Brain microvascular endothelial cell (primary cell): ENCODE data around the gene ZBTB46.
"Not testable (repeated sequence)": the region's sequence is repeated elsewhere in the genome, so short reads cannot be mapped to it uniquely, and the experiment has no call there.

Source experiments
- DNase-seq: peaks from one replicate; pipeline ENCODE4 v3.0.0-alpha.2; 2020
- H3K27ac ChIP-seq: fragments of 250-450 bp; sonication (Bioruptor Pico); 2 replicates; pipeline ENCODE4 v1.5.1; 2020; ENCODE audit warnings: mild to moderate bottlenecking, moderate library complexity
- H3K27me3 ChIP-seq: fragments of 250-450 bp; sonication (Bioruptor Pico); replicated peaks from 2 replicates; pipeline ENCODE4 v1.5.1; 2020; ENCODE audit warnings: mild to moderate bottlenecking
- H3K36me3 ChIP-seq: fragments of 250-450 bp; sonication (Bioruptor Pico); replicated peaks from 2 replicates; pipeline ENCODE4 v1.5.1; 2020; ENCODE audit warnings: mild to moderate bottlenecking
- H3K4me3 ChIP-seq: 2 replicates; pipeline ENCODE4 v1.5.1; 2011; ENCODE audit warnings: low read depth, mild to moderate bottlenecking, control low read depth, low read length, moderate library complexity
- CTCF ChIP-seq: IDR thresholded peaks from 2 replicates; pipeline ENCODE4 v1.5.1; 2011; ENCODE audit warnings: low read depth, mild to moderate bottlenecking, moderate library complexity, low read length, control low read depth, inconsistent platforms; ENCODE audit errors: missing control alignments
- in situ Hi-C: cut with HindIII; loops from 2 replicates; pipeline ENCODE4 v1.10.0; 2017; ENCODE audit warnings: low sequenced_read_pairs, low pct_ligation_motif_present

ZBTB46 gene

DNA sequence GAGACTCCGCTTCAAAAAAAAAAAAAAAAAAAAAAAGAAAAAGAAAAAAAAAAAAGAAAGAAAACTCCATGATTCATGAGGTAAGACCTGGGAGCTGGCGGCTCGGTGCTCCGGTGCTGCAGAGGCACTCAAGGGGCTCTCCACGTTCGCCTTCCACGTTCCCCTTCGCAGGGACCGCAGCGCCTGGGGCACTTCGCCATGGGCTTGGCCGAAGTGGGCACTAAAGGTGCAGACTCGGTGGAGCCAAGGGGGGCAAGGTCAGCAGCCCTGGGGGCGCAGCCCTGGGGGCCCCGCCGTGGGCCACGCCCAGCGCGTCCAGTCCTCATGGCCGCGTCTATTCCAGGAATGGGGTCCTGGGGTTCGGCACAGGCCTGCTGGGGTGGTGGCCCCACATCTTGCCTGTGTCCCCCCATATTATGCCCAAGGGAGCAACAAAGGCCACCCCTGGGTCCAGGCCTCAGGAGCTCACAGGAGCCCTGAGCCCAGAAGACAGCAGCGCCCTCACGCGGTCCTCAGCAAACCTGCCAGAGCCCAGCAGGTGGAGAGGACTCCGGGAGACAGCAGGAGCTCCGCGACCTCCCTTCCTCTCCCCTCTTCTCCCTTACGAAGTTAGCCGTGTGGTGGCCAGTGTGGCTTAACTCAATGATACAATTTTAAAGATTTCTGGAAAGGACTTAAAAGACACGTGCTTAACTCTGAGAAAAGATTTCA, 21.9 kb downstream of the ZBTB46 start:
- TF ChIP-seq CTCF: no peak
- in situ Hi-C loops: no loop called here
- H3K36me3 ChIP-seq: no peaks in the 10 kb centered on the region
- no peak overlapping the region for H3K27ac ChIP-seq
- no peaks in the 10 kb centered on the region for H3K27me3 ChIP-seq
- no peak for DNase-seq
- no peak overlapping the region for H3K4me3 ChIP-seq

DNA sequence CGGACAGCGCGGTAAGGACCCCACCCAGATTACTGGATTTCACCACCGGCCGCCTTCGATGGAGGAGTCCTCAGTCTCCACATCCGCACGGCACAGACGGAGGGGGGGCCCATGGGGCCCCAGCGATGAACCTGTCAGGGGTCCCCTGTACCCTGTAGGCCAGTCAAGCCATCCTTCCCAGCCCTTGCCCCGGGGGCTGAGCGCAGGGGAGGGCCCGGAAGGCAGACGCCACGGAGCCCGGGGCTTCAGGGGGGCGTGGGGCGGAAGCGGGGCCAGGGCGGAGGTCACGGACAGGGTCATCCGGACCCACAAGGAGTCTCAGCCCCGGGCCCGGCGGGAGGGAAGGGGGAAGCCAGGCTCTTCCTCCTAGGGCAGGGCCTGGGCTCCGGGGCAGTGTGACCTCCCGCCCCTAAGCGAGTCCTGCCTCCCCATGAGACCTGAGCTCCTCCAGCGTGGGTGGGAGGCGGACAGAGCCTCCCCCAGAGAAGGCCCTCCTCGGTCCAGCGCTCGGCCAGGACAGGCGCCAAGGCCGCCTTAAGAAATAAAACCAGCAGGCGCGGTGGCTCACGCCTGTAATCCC, 22.8 kb downstream of the ZBTB46 start:
- Histone ChIP-seq H3K4me3 (no peak overlapping the region), H3K27me3 (no peaks in the 10 kb centered on the region), H3K27ac (no peak overlapping the region), H3K36me3 (no peaks in the 10 kb centered on the region)
- TF ChIP-seq CTCF: no peak
- in situ Hi-C loops: no loop called here
- DNase-seq: no peak

DNA sequence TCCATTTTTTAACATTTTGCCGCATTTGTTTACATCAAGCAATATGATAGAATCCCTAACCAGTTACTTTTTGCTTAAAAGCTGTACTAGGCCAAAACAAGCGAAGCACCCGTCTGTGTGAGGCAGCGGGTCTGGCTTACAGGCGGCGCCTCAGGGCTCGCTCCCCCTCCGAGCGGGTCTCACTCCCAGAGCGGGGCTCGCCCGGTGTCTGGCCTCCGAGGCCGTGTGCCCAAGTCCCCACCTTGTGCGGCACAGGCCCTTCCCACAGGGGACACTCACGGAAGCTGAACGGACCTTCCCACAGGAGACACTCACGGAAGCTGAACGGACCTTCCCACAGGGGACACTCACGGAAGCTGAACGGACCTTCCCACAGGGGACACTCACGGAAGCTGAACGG, 23.4 kb downstream of the ZBTB46 start:
- no peak for DNase-seq
- no peak for TF ChIP-seq CTCF
- H3K4me3 ChIP-seq: no peak overlapping the region
- H3K36me3 ChIP-seq: no peaks in the 10 kb centered on the region
- no peaks in the 10 kb centered on the region for H3K27me3 ChIP-seq
- no peak overlapping the region for H3K27ac ChIP-seq
- in situ Hi-C loops: no loop called here

GRCh38 chr20:63804308-63804636, 26.8 kb downstream of the ZBTB46 start:
- Histone ChIP-seq H3K36me3 (no peaks in the 10 kb centered on the region), H3K27ac (no peak overlapping the region), H3K27me3 (no peaks in the 10 kb centered on the region), H3K4me3 (no peak overlapping the region)
- TF ChIP-seq CTCF: no peak
- no peak for DNase-seq
- in situ Hi-C loops: no loop called here

GRCh38 chr20:63802469-63803240, 28.4 kb downstream of the ZBTB46 start:
- Histone ChIP-seq H3K36me3 (no peaks in the 10 kb centered on the region), H3K27me3 (no peaks in the 10 kb centered on the region), H3K4me3 (no peak overlapping the region), H3K27ac (no peak overlapping the region)
- no peak for DNase-seq
- TF ChIP-seq CTCF: no peak
- in situ Hi-C loops: no loop called here

DNA sequence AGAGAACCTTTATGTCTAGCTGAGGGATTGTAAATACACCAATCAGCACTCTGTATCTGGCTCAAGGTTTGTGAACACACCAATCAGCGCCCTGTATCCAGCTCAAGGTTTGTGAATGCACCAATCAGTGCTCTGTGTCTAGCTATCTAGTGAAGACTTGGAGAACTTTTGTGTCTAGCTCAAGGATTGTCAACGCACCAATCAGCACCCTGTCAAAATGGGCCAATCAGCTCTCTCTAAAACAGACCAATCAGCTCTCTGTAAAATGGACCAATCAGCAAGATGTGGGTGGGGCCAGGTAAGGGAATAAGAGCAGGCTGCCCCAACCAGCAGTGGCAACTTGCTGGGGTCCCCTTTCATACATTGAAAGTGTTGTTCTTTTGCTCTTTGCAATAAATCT, 29.9 kb downstream of the ZBTB46 start:
- H3K36me3 ChIP-seq, H3K27me3 ChIP-seq, DNase-seq, H3K27ac ChIP-seq, H3K4me3 ChIP-seq, in situ Hi-C loops: not testable (repeated sequence)

DNA sequence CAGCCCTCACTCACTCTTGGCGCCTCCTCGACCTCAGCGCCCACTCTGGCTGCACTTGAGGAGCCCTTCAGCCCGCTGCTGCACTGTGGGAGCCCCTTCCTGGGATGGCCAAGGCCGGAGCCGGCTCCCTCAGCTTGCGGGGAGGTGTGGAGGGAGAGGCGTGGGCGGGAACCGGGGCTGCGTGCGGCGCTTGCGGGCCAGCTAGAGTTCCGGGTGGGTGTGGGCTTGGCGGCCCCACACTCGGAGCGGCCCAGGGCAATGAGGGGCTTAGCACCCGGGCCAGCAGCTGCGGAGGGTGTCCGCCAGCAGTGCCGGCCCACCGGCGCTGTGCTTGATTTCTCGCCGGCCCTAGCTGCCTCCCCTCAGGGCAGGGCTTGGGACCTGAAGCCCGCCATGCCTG, 30.7 kb downstream of the ZBTB46 start:
- in situ Hi-C loops, H3K27ac ChIP-seq, DNase-seq, H3K4me3 ChIP-seq, H3K27me3 ChIP-seq, H3K36me3 ChIP-seq: not testable (repeated sequence)

- H3K4me3 ChIP-seq, H3K27me3 ChIP-seq, H3K36me3 ChIP-seq, H3K27ac ChIP-seq, in situ Hi-C loops: not testable (repeated sequence)
- DNase-seq: peak; percentile 17
Observed at GRCh38 chr20:63799127-63799526, 31.9 kb downstream of the ZBTB46 start.

DNA sequence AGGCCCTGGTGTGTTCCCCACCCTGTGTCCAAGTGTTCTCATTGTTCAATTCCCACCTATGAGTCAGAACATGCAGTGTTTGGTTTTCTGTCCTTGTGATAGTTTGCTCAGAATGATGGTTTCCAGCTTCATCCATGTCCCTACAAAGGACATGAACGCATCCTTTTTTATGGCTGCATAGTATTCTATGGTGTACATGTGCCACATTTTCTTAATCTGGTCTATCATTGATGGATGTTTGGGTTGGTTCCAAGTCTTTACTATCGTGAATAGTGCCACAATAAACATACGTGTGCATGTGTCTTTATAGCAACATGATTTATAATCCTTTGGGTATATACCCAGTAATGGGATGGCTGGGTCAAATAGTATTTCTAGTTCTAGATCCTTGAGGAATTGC, 33.9 kb downstream of the ZBTB46 start:
- H3K27me3 ChIP-seq, in situ Hi-C loops: not testable (repeated sequence)

More for the DNA sequence above, 33.9 kb downstream of the ZBTB46 start:
- H3K4me3 ChIP-seq, H3K27ac ChIP-seq, H3K36me3 ChIP-seq, DNase-seq: not testable (repeated sequence)
